Fibroblast of villous mesenchyme (primary cell): ENCODE results near the gene TMEM80. TPM values are rescaled to one million over a fixed set of nuclear protein-coding genes. Genes with fewer than 3 reads are reported as not detected.

Source experiments
- DNase-seq: peaks from one replicate; pipeline ENCODE4 v3.0.0-alpha.2; 2010; ENCODE audit warnings: low read depth
- H3K4me3 ChIP-seq: 2 replicates; pipeline ENCODE4 v1.5.1; 2011; ENCODE audit warnings: low read depth, mild to moderate bottlenecking, low read length
- CTCF ChIP-seq: IDR thresholded peaks from 2 replicates; pipeline ENCODE4 v1.5.1; 2012; ENCODE audit warnings: low read depth, mild to moderate bottlenecking, low read length; ENCODE audit not compliant: insufficient read depth
- total RNA-seq: library from RNA; depleted of rRNA; stranded (reverse); fragments of >200 nt; gene quantifications from 2 replicates; pipeline ENCODE4 v1.2.3, GENCODE V29; 2012

The TMEM80 gene
- total RNA-seq, 1 donor: 13.0 TPM

- no peak for TF ChIP-seq CTCF
- DNase-seq: no peak
Observed at GRCh38 chr11:709109-709997, 13.7 kb downstream of the TMEM80 start.

GRCh38 chr11:714436-714835 is 18.8 kb downstream of the TMEM80 start:
- TF ChIP-seq CTCF: no peak
- H3K4me3 ChIP-seq: no peak overlapping the region
- no peak for DNase-seq

More at GRCh38 chr11:709109-709997, 13.7 kb downstream of the TMEM80 start:
- no peak overlapping the region for H3K4me3 ChIP-seq

- no peak overlapping the region for H3K4me3 ChIP-seq
- TF ChIP-seq CTCF: no peak
- no peak for DNase-seq
Observed at GRCh38 chr11:719214-720016, 23.8 kb downstream of the TMEM80 start.

GRCh38 chr11:720017-720641 is 24.5 kb downstream of the TMEM80 start:
- H3K4me3 ChIP-seq: no peak overlapping the region
- no peak for TF ChIP-seq CTCF
- DNase-seq: no peak

- DNase-seq: peak; percentile 53
- no peak overlapping the region for H3K4me3 ChIP-seq
- TF ChIP-seq CTCF: no peak
Observed at GRCh38 chr11:720642-721246, 25.1 kb downstream of the TMEM80 start.

GRCh38 chr11:721247-721740 is 25.7 kb downstream of the TMEM80 start:
- no peak for DNase-seq
- no peak for TF ChIP-seq CTCF
- H3K4me3 ChIP-seq: no peak overlapping the region
